DND-41 (cell line): ENCODE measurements around the gene DEFB131B.
"Not testable (repeated sequence)": the region's sequence is repeated elsewhere in the genome, so short reads cannot be mapped to it uniquely, and the experiment has no call there.

ENCODE experiments used
- ATAC-seq: fragments of 200-7000 bp; cut with Tn5 transposase; 3 replicates; pipeline ENCODE4 v1.9.1; 2021; ENCODE audit warnings: low read depth; ENCODE audit not compliant: insufficient read depth
- DNase-seq: peaks from one replicate; pipeline ENCODE4 v3.0.0-alpha.2; 2020
- H2AFZ ChIP-seq: 2 replicates; pipeline ENCODE4 v1.6.0; 2012; ENCODE audit warnings: low read depth, low read length
- H3K27ac ChIP-seq: 2 replicates; pipeline ENCODE4 v1.5.1; 2012; ENCODE audit warnings: low read length, inconsistent platforms
- H3K27me3 ChIP-seq: fragments of 200-600 bp; sonication (generic); 2 replicates; pipeline ENCODE4 v1.6.0; 2012; ENCODE audit warnings: low read length, mild to moderate bottlenecking, inconsistent platforms; ENCODE audit not compliant: insufficient read depth, poor library complexity
- H3K36me3 ChIP-seq: 2 replicates; pipeline ENCODE4 v1.5.1; 2012; ENCODE audit warnings: low read length, inconsistent platforms; ENCODE audit not compliant: insufficient read depth
- H3K4me1 ChIP-seq: 2 replicates; pipeline ENCODE4 v1.5.1; 2012; ENCODE audit warnings: mild to moderate bottlenecking, low read length; ENCODE audit not compliant: insufficient read depth
- H3K4me2 ChIP-seq: 2 replicates; pipeline ENCODE4 v1.6.0; 2012; ENCODE audit warnings: mild to moderate bottlenecking, moderate library complexity, low read length, inconsistent platforms; ENCODE audit not compliant: insufficient read depth
- H3K4me3 ChIP-seq, 2 experiments: fragments of 200-600 bp in 1 of 2; shearing (Covaris generic) in 1 of 2; 2 replicates each; pipeline ENCODE4 v1.5.1; 2012 to 2016; ENCODE audit warnings: inconsistent platforms in 2 of 2, low read length in 2 of 2, mild to moderate bottlenecking in 2 of 2, low read depth in 1 of 2, moderate library complexity in 1 of 2
- H3K79me2 ChIP-seq: 2 replicates; pipeline ENCODE4 v1.6.0; 2012; ENCODE audit warnings: low read length, inconsistent platforms; ENCODE audit not compliant: insufficient read depth
- H3K9ac ChIP-seq: 2 replicates; pipeline ENCODE4 v1.6.0; 2012; ENCODE audit warnings: low read depth, mild to moderate bottlenecking, inconsistent platforms, low read length, moderate library complexity
- H3K9me3 ChIP-seq: 2 replicates; pipeline ENCODE4 v1.5.1; 2012; ENCODE audit warnings: low read length, moderate library complexity, mild to moderate bottlenecking, inconsistent platforms; ENCODE audit not compliant: insufficient read depth, severe bottlenecking
- H4K20me1 ChIP-seq: 2 replicates; pipeline ENCODE4 v1.6.0; 2012; ENCODE audit warnings: low read length; ENCODE audit not compliant: insufficient read depth
- CTCF ChIP-seq: IDR thresholded peaks from 2 replicates; pipeline ENCODE4 v1.5.1; 2012; ENCODE audit warnings: borderline replicate concordance, low read length, moderate library complexity, mild to moderate bottlenecking; ENCODE audit not compliant: poor library complexity, severe bottlenecking; ENCODE audit errors: extremely low read depth
- EZH2 ChIP-seq: IDR thresholded peaks from 3 replicates; pipeline ENCODE4 v1.6.1; 2012; ENCODE audit warnings: borderline replicate concordance, low read depth, mild to moderate bottlenecking, moderate library complexity, low read length, inconsistent platforms; ENCODE audit not compliant: severe bottlenecking

Gene DEFB131B

GRCh38 chr11:71908218-71908617 is 30.0 kb downstream of the DEFB131B start:
- no peaks in the 10 kb centered on the region for H4K20me1 ChIP-seq
- H3K27me3 ChIP-seq: no peaks in the 10 kb centered on the region
- no peak for ATAC-seq

GRCh38 chr11:71910775-71911174 is 32.5 kb downstream of the DEFB131B start:
- H3K4me1 ChIP-seq, H3K4me3 ChIP-seq, H3K27ac ChIP-seq, DNase-seq, H3K9ac ChIP-seq, H4K20me1 ChIP-seq, ATAC-seq, H3K4me2 ChIP-seq, H3K79me2 ChIP-seq, H3K27me3 ChIP-seq, H3K9me3 ChIP-seq, H2AFZ ChIP-seq: not testable (repeated sequence)
- peaks cover 34% of the 10 kb centered on the region for H3K36me3 ChIP-seq

More at GRCh38 chr11:71908218-71908617, 30.0 kb downstream of the DEFB131B start:
- no peak overlapping the region for H3K4me2 ChIP-seq
- no peaks in the 10 kb centered on the region for H3K4me1 ChIP-seq
- H3K9ac ChIP-seq: no peak overlapping the region
- H3K79me2 ChIP-seq: no peaks in the 10 kb centered on the region
- no peak for TF ChIP-seq CTCF
- no peak for TF ChIP-seq EZH2
- no peak overlapping the region for H2AFZ ChIP-seq
- no peak overlapping the region for H3K4me3 ChIP-seq
- H3K27ac ChIP-seq: no peak overlapping the region
- no peak for DNase-seq
- H3K36me3 ChIP-seq: peaks cover 16% of the 10 kb centered on the region
- H3K9me3 ChIP-seq: no peaks in the 10 kb centered on the region

- not testable (repeated sequence) for ATAC-seq, H2AFZ ChIP-seq
Measured at GRCh38 chr11:71911321-71911985, 33.2 kb downstream of the DEFB131B start.

GRCh38 chr11:71911986-71912340 is 33.7 kb downstream of the DEFB131B start:
- DNase-seq, H3K9ac ChIP-seq, ATAC-seq, H3K4me2 ChIP-seq, H3K27me3 ChIP-seq, H3K27ac ChIP-seq, H3K4me1 ChIP-seq, H3K79me2 ChIP-seq, H3K9me3 ChIP-seq, H4K20me1 ChIP-seq, H2AFZ ChIP-seq, H3K4me3 ChIP-seq: not testable (repeated sequence)
- H3K36me3 ChIP-seq: peaks cover 44% of the 10 kb centered on the region

More at GRCh38 chr11:71911321-71911985, 33.2 kb downstream of the DEFB131B start:
- not testable (repeated sequence) for H3K27me3 ChIP-seq, H3K9ac ChIP-seq, H3K9me3 ChIP-seq, H3K4me1 ChIP-seq, DNase-seq, H3K79me2 ChIP-seq, H3K27ac ChIP-seq, H3K4me2 ChIP-seq, H3K4me3 ChIP-seq, H4K20me1 ChIP-seq
- peaks cover 41% of the 10 kb centered on the region for H3K36me3 ChIP-seq

GRCh38 chr11:71913756-71914526 is 35.7 kb downstream of the DEFB131B start:
- ATAC-seq: no peak
- Histone ChIP-seq H3K4me2 (no peak overlapping the region), H3K27ac (no peak overlapping the region)

More at GRCh38 chr11:71913756-71914526, 35.7 kb downstream of the DEFB131B start:
- no peak for DNase-seq
- no peaks in the 10 kb centered on the region for H3K27me3 ChIP-seq
- H3K4me1 ChIP-seq: no peaks in the 10 kb centered on the region
- TF ChIP-seq EZH2 (no peak), CTCF (no peak)
- no peak overlapping the region for H2AFZ ChIP-seq
- peaks cover 49% of the 10 kb centered on the region for H3K36me3 ChIP-seq
- no peaks in the 10 kb centered on the region for H3K9me3 ChIP-seq
- H3K9ac ChIP-seq: no peak overlapping the region
- no peak overlapping the region for H3K4me3 ChIP-seq
- no peaks in the 10 kb centered on the region for H3K79me2 ChIP-seq
- no peaks in the 10 kb centered on the region for H4K20me1 ChIP-seq
